Measurements from ENCODE around the gene ZNF83.
A peak's percentile ranks its signal among the peaks of the same experiment; 100 is the strongest.
"Not testable (repeated sequence)": the region's sequence is repeated elsewhere in the genome, so short reads cannot be mapped to it uniquely, and the experiment has no call there.

The ZNF83 gene

GRCh38 chr19:52637718-52638585 is at the start of gene ZNF83:
ZNF83 (minus strand) TSS chr19:52638355.
- peak; percentile 87 to 90 for DNase-seq (ENCODE audit: low read depth in 2 of 2)

GRCh38 chr19:52687684-52688083 is 49.5 kb upstream of the ZNF83 start:
- DNase-seq (ENCODE audit: low read depth in 2 of 2): no peak

- DNase-seq (ENCODE audit: low read depth in 2 of 2): no peak
Measured at GRCh38 chr19:52685811-52686210, 47.7 kb upstream of the ZNF83 start.

- DNase-seq (ENCODE audit: low read depth in 2 of 2): not testable (repeated sequence)
Measured at GRCh38 chr19:52681216-52681615, 43.1 kb upstream of the ZNF83 start.

GRCh38 chr19:52679598-52679997 is 41.4 kb upstream of the ZNF83 start:
- DNase-seq (ENCODE audit: low read depth in 2 of 2): no peak

GRCh38 chr19:52675239-52675638 is 37.1 kb upstream of the ZNF83 start:
- not testable (repeated sequence) for DNase-seq (ENCODE audit: low read depth in 2 of 2)

GRCh38 chr19:52673014-52673413 is 34.9 kb upstream of the ZNF83 start:
- no peak for DNase-seq (ENCODE audit: low read depth in 2 of 2)

GRCh38 chr19:52670046-52670445 is 31.9 kb upstream of the ZNF83 start:
- DNase-seq (ENCODE audit: low read depth in 2 of 2): no peak

GRCh38 chr19:52669586-52669985 is 31.4 kb upstream of the ZNF83 start:
- DNase-seq (ENCODE audit: low read depth in 2 of 2): no peak

- no peak for DNase-seq (ENCODE audit: low read depth in 2 of 2)
Measured at GRCh38 chr19:52667972-52668371, 29.8 kb upstream of the ZNF83 start.

- no peak for DNase-seq (ENCODE audit: low read depth in 2 of 2)
Measured at GRCh38 chr19:52666506-52666905, 28.4 kb upstream of the ZNF83 start.

GRCh38 chr19:52665529-52665928 is 27.4 kb upstream of the ZNF83 start:
- no peak for DNase-seq (ENCODE audit: low read depth in 2 of 2)

GRCh38 chr19:52665027-52665426 is 26.9 kb upstream of the ZNF83 start:
- DNase-seq (ENCODE audit: low read depth in 2 of 2): no peak

GRCh38 chr19:52664461-52664860 is 26.3 kb upstream of the ZNF83 start:
- DNase-seq (ENCODE audit: low read depth in 2 of 2): no peak

- no peak for DNase-seq (ENCODE audit: low read depth in 2 of 2)
Measured at GRCh38 chr19:52662631-52663030, 24.5 kb upstream of the ZNF83 start.

- no peak for DNase-seq (ENCODE audit: low read depth in 2 of 2)
Measured at GRCh38 chr19:52660981-52661380, 22.8 kb upstream of the ZNF83 start.

GRCh38 chr19:52659013-52659412 is 20.9 kb upstream of the ZNF83 start:
- DNase-seq (ENCODE audit: low read depth in 2 of 2): no peak

- DNase-seq (ENCODE audit: low read depth in 2 of 2): no peak
Measured at GRCh38 chr19:52658595-52658994, 20.4 kb upstream of the ZNF83 start.

- no peak for DNase-seq (ENCODE audit: low read depth in 2 of 2)
Measured at GRCh38 chr19:52653161-52653560, 15.0 kb upstream of the ZNF83 start.

- no peak for DNase-seq (ENCODE audit: low read depth in 2 of 2)
Measured at GRCh38 chr19:52651956-52652355, 13.8 kb upstream of the ZNF83 start.

- no peak for DNase-seq (ENCODE audit: low read depth in 2 of 2)
Measured at GRCh38 chr19:52648336-52649016, 10.3 kb upstream of the ZNF83 start.

- DNase-seq (ENCODE audit: low read depth in 2 of 2): no peak
Measured at GRCh38 chr19:52646571-52647217, 8.5 kb upstream of the ZNF83 start.

- no peak for DNase-seq (ENCODE audit: low read depth in 2 of 2)
Measured at GRCh38 chr19:52640916-52641315, 2.8 kb upstream of the ZNF83 start.

Data from stimulated activated CD4-positive, alpha-beta T cell treated with anti-CD3 and anti-CD28 coated beads, Interleukin-4, amount 100 ng/mL, for 48 hours (primary cell).